ENCODE data around the gene BPI.
"Not testable (repeated sequence)": the region's sequence is repeated elsewhere in the genome, so short reads cannot be mapped to it uniquely, and the experiment has no call there.

BPI gene

DNA sequence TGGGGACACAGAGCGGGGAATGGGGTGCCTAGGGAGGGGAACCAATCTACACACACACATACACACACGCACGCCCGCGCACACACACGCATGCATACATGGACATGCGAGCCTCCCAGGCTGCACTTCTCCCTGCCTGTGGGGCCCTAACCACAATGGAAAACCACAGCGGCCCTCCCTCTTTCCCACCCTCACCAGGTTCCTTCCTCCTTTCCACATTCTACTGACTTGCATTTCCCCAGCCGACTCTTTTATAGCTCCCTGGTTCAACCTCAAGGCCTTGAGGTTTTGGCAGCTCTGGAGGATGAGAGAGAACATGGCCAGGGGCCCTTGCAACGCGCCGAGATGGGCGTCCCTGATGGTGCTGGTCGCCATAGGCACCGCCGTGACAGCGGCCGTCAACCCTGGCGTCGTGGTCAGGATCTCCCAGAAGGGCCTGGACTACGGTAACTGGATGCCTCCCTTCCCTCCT, at the start of gene BPI:
TSS of gene BPI (plus strand) at position 249 of the 472 bp plus-strand sequence. CDS start at position 317, 68 bp downstream.
- in situ Hi-C loops (cut with MboI; ENCODE audit: low sequenced_read_pairs): no loop called here

DNA sequence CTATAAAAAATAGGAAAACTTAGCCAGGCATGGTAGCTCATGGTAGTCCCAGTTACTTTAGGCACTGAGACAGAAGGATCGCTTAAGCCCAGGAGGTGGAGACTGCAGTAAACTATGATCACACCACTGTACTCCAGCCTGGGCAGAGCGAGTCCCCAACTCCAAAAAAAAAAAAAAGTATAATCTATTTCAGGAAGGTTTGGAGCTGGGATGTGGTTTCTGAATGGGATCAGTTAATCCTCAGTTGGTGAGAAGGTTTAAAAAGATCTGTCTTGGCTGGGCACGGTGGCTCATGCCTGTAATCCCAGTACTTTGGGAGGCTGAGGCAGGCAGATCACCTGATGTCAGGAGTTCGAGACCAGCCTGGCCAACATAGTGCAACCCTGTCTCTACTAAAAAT, 49.3 kb upstream of the BPI start:
- in situ Hi-C loops (cut with MboI; ENCODE audit: low sequenced_read_pairs): not testable (repeated sequence)

DNA sequence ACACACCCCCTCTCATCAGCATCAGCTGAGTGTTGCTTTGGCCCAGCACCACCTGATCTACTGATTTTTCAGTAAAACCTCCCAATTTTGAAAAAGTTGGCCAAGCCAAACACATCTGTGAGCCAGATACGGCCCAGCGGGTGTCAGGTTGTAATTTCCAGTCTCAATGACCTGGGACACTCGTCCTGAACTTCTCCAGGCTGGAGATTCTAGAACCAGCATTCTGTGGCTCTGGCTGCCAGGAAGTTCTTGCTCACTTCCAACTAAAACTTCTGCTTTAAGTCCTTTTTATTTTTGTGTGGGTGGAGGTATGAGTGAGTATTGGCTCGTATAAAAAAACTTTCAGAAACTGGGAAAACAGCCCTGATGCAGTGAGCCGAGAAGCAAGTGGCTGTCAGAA, 48.6 kb upstream of the BPI start:
- in situ Hi-C loops (cut with MboI; ENCODE audit: low sequenced_read_pairs): no loop called here

DNA sequence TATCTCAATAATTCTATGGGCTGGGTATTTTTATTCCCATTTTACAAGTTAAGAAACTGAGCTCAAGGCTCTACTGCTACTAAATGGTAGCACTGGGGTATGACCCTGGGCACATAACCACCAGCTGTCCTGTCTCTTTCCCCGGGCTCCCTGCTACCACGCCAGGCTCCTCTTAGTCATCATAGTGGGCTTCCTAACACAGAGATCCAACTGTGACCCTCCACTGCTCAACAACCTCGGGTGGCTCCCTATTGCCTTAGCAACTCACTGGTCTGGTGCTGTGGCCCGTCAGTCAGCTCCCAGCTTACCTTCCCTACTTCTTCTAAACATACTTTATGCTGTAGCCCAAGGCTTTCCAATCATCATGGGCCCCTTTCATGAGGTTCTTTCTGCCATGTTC, 47.9 kb upstream of the BPI start:
- in situ Hi-C loops (cut with MboI; ENCODE audit: low sequenced_read_pairs): no loop called here

DNA sequence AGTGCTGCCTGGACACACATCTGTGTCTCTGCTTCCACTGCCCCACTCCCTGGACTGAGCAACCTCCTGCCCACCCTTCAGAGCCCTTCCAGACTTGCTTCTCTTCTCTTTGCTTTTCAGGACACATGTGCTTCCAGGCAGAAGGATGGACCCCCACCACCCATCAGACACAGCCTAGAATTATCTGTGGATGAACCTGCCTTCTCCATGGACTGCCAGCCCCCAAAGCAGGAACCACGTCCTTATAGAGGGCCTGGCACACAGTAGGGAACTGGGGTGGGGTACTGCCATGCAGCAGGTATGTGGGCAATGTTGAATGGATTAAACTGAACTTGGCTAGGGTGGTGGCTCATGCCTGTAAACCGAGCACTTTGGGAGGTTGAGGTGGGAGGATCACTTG, 47.0 kb upstream of the BPI start:
- in situ Hi-C loops (cut with MboI; ENCODE audit: low sequenced_read_pairs): no loop called here

DNA sequence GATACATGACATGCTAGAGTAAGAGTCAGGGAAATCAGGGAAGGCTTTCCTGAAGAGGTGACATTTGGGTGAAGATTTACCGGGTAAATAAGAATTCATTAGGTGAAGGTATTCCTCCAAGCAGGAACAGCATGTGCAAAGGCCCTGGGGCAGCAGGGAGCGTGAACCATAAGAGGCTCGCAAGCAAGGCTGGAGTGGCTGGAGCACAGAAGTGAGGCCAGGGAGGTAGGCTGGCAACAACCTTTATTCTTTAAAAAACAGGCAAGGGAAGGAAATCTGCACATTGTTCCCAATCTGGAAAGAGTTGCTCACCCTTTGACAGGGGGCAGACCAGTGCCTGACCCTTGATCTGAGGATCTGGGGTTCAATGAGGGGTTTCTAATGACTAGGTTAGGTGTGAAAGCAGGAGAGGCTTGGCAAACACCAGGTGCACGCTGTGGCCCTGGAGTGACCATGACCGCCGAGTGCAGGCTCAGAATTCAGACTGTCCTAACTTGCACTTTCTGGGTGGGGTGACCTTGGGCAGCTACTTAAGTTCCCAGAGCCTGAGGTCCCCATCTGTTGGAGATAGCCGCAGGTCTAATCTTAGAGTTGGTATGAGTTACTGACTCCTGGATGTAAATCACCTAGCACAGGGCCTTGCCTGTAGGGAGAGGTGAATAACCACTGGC, 45.3 kb upstream of the BPI start:
- in situ Hi-C loops (cut with MboI; ENCODE audit: low sequenced_read_pairs): no loop called here

DNA sequence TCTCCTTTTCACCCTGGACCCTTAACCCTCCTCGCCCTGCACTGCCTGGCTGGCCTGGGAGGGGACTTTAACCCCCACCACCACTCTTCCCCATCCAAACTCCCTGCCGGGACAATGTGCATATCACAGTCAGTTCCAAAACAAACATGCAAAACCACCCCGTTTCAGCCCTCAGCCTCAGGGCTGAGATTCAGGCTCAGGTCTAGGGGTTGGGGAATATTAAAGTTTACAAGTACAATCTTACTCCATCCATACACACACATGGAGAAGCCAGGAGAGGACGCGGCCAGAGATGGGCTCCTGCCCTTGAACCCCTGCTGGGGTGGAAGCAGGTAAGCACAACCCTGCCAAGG, 44.0 kb upstream of the BPI start:
- in situ Hi-C loops (cut with MboI; ENCODE audit: low sequenced_read_pairs): no loop called here

DNA sequence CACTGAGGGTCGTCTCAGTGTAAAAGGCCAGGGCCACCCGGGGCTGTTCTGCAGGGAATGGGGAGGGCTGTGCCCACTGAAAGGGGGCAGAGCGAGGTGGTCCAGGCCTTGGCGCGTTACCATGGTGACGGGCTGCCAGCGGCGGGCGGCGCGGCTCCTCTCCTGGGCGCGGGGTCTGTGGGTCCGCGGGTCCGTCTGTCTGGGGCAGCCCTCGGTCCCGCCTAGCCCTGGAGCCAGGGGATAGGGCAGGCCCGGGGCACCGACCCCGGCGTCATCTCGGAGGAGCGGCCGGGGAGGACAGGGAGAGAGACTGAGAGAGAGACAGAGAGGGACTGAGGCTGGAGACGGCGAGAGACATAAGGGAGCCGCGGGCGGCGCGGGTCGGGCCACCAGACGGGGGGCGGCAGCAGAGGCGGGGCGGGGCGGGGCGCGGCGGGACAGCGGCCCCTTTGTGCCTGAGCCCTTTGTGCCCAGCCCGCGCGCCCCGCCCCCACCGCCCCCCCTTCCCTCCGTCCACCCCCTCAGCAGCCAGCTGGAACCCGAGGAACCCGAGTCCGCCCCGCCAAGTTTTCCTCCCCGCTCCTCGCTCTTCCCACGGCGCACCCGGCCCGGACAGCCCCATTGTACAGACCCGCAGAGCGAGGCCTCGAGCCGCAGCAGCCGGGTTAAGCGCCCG, 43.4 kb upstream of the BPI start, which contains the start of gene KIAA1755:
TSS of gene KIAA1755 (minus strand) at position 358 of the 676 bp plus-strand sequence. CDS start at position 123, 235 bp downstream.
- in situ Hi-C loops (cut with MboI; ENCODE audit: low sequenced_read_pairs): no loop called here

DNA sequence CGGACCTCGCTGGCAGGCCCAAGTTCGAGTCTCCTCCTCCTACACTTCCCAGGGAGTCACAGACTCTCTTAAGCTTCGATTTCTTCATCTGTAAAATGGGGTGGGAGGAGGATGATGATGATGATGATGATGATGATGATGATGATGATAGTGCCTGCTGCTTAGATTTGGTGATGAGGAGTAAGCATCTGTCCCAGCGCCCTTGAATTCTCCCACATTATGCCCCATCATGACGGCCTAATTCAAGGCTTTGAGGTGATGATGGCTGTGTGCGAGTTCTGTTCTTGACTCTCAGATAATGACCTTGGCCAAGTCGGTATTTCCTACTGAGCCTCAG, 42.9 kb upstream of the BPI start:
- in situ Hi-C loops (cut with MboI; ENCODE audit: low sequenced_read_pairs): no loop called here

DNA sequence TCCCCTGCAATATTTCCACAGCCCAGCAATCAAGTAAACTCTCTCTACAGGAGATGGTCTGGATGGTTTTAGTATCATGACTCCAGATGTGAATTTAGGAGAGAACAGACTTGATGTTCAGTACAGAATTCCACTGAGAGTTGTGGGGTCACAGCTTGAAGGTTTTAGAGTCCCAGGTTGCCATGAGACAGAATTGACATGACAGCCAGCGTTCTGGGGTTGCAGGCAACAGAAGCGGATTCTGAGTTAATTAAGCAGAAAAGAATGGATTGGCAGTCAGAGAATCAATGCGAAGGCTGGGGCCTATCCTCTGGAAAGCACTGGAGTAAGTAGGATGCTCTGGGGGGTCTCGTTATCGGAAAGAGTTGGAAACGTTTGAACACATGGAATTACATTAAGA, 41.0 kb upstream of the BPI start:
- in situ Hi-C loops (cut with MboI; ENCODE audit: low sequenced_read_pairs): no loop called here

DNA sequence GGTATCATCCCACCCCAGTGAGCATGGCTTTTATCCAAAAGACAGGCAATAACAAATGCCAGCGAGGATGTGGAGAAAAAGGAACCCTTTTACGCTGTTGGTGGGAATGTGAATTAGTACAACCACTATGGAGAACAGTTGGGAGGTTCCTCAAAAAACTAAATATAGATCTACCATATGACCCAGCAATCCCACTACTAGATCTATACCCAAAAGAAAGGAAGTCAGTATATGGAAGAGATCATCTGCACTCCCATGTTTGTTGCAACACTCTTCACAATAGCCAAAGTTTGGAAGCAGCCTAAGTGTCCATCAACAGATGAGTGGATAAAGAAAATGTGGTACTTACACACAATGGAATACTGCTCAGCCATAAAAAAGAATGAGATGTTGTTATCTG, 37.5 kb upstream of the BPI start:
- in situ Hi-C loops (cut with MboI; ENCODE audit: low sequenced_read_pairs): no loop called here

DNA sequence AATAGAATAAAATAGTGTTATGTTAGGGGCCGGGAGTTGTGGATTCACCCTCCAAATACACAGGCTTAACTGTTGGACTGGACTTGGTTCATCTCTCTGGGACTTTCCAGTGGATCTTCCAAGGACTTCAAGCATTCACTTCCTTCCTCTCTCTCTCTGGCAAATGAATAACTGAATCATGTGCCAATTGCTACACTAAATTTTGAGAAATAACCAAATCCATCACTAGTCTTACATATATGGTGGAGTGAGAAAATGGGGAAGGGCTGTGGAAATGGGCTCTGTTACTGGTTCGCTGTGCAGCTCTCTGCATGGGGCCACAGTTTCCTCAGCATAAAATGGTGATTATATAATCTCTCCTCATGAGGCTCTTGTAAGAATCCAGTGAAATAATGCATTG, 36.7 kb upstream of the BPI start:
- in situ Hi-C loops (cut with MboI; ENCODE audit: low sequenced_read_pairs): no loop called here

DNA sequence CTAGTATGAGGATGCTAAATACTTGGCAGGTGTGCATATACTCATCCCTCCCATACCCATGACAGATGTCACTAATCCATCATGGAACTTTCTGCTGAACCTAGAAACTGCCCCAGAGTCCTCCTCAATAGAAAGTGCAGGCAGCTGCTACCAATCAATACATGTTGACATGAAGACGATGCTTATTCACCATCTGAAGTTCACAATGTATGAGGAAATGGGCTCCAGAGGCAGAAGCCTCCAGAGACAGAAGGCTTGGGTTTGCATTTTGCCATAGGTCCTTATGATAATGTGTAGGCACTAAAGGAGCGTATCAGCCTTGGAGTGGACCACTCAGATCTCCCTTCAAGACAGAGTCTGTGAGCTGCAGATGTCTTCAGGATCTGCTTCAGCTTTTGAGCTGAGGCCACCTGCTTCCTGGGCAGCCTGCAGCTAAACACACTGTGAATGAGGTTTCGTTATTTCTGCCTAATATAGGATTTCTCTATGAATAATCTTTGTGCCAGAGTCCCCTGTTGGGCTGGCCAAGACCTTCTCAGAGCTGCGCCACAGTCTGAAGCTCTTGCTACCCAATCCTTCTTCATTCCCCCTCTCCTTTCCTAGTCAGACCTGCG, 35.9 kb upstream of the BPI start:
- in situ Hi-C loops (cut with MboI; ENCODE audit: low sequenced_read_pairs): no loop called here

DNA sequence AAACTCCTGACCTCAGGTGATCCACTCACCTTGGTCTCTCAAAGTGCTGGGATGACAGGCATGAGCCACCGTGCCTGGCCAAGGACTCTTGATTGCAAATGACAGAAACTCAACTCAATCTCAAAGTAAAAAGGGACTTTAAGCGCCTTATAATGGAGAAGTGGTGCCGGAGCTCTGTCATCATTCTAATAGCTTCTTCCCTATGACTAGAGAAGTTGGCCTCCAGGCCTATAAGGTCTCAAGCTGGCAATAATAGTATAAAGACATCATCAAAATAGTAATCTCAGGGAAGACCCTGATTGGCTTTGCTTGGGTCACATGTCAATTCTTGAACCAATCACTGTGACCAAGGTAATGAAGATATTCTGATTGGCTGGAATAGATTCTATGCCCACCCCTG, 34.9 kb upstream of the BPI start:
- in situ Hi-C loops (cut with MboI; ENCODE audit: low sequenced_read_pairs): no loop called here

DNA sequence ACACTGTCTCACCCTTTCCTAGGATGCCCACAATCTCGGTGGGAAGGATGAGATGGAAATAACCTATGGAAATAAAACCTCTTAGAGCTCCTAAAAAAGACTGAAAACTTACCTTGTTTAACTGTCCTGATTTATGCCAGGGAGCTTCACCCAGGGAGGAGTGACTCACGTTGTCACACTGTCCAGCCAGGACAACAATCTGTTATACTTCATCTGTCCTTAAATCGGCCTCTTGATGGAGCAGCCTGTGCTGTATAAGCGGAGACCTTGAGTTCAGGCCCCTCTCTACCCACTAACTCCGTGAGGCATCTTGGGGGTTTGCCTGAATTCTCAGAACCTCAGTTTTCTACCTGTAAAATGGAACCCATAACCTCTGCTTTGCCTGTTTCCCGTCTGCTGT, 34.2 kb upstream of the BPI start:
- in situ Hi-C loops (cut with MboI; ENCODE audit: low sequenced_read_pairs): no loop called here

DNA sequence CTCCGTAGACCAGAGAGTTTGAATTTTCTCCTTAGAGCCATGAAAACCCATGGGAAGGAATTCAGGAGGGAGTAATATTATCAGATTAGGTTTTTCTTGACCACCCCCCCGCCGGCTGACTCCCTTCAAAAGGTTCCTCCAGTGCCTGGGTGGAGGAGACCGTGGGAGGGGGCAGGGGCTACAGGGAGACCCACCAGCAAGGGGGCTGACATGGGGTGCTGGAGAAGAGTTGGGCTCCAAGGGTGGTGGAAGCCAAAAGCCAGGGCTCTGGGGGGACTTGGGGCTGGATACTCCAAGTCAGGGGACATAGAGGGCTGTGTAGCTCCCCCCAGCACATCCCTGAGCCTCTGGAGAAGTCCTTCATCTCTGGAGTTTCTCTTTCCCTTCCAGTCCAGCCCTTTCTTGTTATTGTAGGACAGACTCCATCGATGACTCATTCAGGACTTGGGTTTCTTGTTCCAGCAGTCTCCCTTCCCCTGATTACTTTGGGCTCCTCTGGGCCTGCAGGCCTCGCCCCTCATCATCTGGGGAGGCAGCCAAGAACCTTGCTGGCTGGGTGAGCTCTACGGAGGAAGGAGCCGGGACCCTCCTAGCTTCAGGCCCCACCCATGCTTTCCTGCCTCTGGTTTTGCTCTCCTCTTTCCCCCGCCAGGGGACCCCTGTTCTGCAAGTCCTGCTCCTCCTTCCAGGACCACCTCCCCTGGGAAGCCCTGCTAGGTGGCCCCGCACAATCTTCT, 32.9 kb upstream of the BPI start:
- in situ Hi-C loops (cut with MboI; ENCODE audit: low sequenced_read_pairs): no loop called here

DNA sequence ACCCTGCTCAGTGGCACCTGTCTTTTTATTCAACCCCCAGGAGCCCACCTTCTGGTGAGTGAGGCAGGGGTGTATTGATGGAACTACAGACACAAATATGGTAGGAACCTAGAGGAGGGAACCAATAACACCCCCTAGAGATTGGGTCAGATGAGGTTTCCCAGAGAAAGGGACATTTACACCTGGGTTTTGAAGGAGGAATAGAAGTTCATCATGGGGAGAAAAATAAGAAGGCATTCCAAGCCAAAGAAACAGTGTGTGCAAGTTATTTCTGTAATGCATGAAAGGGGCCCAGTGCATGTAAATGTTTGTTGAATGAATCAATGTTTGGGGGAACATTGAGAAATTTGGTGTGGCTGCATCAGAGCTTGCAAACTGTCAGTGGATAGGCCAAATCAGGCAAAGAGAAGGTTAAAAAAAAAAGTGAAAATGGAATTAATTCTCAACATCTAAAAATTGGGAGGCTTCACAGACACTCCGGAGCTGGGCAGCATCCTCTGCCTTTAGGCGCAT, 32.3 kb upstream of the BPI start:
- in situ Hi-C loops (cut with MboI; ENCODE audit: low sequenced_read_pairs): no loop called here

DNA sequence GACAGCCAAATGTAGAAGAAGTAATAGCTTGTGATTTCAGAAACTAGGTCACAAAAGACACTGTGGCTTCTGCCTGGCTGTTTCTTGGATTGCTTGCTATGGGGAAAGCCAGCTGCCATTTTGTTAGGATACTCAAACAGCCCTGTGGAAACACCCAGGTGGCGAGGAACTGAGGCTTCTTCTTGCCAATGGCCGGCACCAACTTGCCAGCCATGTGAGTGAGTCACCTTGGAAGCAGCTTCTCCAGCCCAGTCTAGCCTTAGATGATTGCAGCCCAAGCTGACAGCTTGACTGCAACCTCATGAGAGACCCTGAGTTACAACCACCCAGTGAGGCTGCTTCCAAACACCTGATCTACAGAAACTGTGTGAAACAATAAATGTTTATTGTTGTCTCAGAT, 31.6 kb upstream of the BPI start:
- in situ Hi-C loops (cut with MboI; ENCODE audit: low sequenced_read_pairs): no loop called here

DNA sequence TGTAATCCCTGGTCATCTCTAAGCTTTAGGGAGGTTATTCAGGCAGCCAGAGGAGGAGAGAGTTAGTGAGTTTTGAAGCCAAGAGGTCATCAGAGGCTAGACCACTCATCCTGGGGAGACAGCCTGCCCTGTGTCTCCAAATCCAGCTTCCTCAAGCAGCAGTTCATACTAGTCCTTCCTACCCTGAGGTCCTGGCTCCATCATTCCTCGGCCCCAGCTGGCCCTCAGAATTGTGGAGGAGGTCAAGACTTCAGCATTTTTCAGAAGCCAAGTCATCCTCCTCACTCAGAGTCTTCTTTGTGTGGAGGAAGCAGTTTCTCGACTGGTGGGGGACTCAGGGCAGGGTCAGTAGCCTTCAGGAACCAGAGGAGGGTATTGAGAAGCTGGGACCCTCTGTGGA, 31.0 kb upstream of the BPI start:
- in situ Hi-C loops (cut with MboI; ENCODE audit: low sequenced_read_pairs): no loop called here

DNA sequence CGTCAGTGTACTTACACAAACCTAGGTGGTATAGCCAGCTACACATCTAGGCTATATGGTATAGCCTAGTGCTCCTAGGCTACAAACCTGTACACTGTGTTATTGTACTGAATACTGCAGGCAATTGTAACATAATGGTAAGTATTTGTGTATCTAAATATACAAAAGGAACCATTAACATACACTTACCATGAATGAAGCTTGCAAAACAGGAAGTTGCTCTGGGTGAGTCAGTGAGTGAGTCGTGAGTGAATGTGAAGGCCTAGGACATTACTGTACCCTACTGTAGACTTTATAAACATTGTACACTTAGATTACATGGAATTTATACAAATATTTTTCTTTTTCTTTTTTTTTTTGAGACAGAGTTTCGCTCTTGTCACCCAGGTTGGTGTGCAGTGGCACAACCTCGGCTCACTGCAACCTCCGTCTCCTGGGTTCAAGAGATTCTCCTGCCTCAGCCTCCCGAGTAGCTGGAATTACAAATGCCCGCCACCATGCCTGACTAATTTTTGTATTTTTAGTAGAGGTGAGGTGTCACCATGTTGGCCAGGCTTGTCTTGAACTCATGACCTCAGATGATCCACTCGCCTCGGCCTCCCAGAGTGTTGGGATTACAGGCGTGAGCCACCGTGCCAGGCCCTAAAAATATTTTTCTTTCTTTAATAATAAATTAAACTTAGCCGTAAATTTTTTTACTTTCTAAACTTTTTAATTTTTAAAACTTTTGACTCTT, 28.0 kb upstream of the BPI start:
- in situ Hi-C loops (cut with MboI; ENCODE audit: low sequenced_read_pairs): no loop called here

DNA sequence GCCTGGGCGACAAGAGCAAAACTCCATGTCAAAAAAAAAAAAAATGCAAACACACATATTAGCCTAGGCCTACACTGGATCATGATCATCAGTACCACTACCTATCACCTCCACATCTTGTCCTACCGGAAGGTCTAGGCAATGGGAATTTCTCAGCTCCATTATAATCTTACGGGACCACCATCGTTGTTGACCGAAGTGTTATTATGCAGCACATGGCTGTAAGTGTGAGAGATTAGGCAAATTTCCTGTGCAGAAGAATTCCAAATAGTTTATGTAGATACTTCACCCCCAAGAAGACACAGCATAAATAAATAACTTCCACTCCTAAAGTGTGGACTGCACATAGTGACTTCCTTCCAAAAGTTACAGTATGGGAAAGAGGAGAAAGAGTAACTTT, 26.7 kb upstream of the BPI start:
- in situ Hi-C loops (cut with MboI; ENCODE audit: low sequenced_read_pairs): no loop called here

All from hTERT RPE-1 (cell line).